Activated CD8-positive, alpha-beta memory T cell treated with anti-CD3 and anti-CD28 coated beads for 24 hours (primary cell): ENCODE data around the gene PTPRO.

Experiments used
- DNase-seq: peaks from one replicate; pipeline ENCODE4 v3.0.0-alpha.2; 2020

The PTPRO gene

GRCh38 chr12:15575671-15576541, 253.6 kb downstream of the PTPRO start:
- DNase-seq, result no peak

GRCh38 chr12:15580431-15580830, 258.1 kb downstream of the PTPRO start:
- DNase-seq, result no peak

DNA sequence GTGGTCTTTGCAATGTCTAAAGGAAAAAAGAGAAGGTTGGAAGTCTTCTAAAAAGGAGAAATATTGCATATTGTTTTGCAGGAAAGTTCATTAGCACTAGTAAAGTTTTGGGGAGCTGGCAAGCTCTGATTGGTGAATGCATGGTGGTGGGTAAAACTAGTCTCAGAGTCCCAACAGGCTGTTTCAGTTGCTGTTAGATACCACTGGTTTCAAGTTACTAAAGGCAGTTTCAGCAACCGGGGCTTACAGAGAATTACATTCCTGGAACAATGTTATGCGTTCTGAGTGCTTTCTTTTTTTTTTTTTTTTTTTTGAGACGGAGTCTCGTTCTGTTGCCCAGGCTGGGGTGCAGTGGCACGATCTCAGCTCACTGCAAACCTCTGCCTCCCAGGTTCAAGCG, 258.7 kb downstream of the PTPRO start:
- DNase-seq, result no peak

DNA sequence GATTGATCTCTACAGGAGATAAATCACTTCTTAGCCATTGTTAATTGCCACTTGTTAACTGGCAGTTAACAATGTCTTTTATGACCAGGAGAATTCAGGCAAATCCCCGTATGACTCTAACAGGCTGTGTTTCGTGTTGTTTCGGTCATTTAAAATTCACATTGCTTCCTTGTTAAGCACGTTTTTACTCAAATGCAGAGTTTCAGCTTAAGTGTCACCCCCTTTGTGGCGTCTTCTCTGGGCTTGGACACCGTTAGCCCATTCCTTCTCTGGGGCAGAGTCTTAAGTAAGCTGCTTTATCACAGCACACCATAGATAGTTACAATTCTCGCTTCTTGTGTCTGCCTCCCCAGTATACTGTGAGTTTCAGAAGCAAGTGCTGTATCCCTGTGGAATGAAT, 261.5 kb downstream of the PTPRO start:
- DNase-seq, result no peak

DNA sequence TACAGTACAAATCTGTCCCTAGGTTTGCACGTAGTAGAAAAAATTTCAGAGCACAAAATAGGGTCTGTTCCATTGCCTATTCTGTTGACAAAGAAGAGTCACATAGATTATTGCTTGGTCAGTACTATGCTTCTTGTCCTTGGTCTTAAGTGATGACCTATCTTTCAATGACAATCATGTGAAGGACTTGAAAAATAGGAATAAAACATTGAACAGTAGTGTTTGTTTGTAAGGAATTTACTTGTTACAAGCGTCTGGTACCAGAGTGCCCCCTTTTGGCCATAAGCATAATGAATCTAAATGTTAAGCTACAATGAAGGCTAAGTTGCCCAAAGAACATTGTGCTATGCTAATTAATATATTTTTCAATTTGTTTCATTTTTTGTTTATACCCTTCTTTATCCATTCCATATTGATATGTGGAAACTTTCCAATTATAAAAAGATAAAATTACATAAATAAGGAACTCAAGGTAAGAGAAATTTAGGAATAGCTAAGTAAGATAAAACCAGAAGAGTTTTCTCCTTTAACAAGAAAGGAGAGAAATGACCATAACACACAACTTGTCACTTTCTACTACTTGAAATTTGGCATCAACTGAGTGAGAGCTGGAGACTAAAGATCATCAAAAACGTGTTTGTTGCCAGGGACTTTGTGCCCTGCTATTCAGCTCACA, 262.2 kb downstream of the PTPRO start:
- DNase-seq, result no peak

- no peak for DNase-seq
These were observed 267.2 kb downstream of the PTPRO start for GRCh38 chr12:15589328-15590032.

DNA sequence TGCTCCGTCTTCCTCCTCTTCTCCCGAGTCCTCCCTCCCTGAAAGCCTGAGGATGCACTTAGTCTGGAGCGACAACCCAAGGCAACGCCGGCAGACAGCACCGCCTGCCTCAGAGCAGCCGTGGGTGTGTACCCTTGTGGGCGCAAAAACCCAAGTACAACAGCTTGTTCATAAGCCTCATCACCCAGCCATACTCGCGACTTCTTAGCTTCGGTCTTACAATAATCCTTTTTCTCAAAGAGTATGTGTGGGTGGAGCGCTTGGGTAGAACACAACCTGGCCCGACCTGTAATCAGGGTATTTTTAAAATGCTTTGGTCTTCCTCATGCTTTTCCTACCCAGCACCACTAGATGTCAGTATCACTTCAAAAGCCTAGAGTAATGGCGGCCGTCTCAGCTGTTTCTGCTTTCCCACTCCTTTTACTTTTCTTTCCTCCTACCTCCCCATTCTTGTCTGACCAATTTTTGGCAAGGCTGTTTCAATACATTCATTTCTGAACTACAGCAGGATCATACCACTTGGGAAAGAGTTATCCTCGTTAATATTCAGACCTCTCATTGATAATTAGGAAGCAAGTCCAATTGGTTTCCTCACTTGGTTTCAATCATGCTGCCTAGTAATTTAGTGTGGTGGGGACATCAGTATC, 268.0 kb downstream of the PTPRO start:
- DNase-seq, result peak; percentile 69

DNA sequence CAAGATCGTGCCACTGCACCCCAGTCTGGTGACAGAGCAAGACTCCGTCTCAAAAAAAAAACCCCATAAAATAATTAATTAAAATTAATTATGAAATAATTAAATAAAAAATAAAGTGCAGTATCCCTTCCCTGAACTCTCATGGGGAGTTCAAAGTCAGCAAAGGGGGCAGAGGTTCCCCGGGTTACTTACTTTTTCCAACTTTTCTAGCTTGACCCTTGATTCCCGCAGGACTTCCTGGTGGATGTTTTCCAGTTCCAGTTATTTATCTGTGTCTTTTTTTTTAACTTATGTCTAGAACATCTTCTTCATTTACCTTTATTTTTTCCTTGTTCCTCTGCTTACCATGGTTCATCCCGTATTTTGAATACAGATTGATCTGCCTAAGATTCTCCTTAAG, 269.5 kb downstream of the PTPRO start:
- DNase-seq, result no peak

DNA sequence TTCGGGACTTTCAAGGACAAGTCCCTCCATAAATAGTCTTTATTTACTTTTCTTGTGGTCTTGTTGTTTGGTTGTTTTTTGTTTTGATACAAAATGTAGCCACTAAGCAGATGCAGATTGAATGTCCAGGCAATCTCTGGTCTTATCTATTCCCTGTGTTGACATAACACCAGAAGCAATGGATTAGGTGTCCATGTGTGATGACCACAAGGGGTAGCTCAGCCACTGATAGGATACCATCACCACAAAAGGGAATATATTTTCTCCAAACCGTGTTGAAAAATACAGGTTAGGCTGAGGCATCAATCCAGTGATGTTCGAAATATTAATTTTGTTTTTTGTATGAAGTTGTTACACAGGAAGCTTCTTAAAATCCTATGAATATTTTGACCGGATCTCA, 270.6 kb downstream of the PTPRO start:
- no peak for DNase-seq

DNA sequence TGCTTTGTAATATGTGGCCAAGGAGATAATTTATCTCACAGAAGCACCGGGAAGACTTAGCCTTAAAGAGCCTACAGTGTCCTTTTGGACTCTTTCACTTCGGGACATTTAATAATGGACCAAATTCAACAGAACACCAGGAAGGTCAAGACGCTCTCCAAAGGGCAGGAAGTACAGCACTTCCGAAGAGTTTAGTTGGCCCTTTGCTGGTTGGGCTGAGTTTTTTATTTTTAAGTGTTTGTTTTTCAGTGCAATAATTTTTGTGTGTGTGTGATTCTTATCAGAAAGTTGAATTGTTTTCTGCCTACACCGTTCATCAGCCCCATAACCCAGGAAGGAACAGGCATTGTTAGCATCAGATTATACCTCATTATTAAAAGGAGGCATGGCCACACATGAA, 273.9 kb downstream of the PTPRO start:
- DNase-seq, result no peak

DNA sequence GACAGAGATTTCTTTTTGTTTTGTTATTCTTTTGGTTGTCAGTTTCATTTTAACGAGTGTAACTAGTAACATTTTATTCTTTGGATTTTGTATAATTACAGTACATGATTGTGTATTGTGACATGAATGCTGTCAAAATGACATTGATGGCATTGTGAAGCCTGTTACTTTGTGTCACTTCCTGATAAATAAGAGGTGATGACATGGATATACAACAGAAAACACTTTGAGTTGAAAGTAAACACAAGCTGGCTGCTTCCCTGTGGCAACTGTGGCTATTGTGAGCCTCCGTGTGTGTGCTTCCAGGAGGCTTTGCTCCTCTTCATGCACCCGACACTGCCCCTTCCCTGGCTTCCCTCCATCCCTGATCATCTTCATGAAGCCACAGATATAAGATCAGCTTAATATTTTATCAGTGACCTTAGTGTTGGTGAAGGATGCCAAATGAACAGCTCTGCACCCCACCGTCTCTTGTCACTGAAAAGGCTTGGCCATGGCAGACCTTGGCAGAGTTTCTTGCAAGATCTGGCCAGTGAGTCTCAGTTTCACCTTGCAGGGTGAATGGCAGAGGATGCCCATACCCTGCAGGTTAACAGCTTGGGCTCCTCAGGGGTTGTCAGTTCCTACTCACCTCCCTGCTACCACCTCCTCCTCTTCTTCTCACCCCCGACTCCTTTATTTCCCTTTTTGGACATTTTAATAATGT, 275.0 kb downstream of the PTPRO start:
- no peak for DNase-seq

GRCh38 chr12:15599266-15600037, 277.1 kb downstream of the PTPRO start:
- DNase-seq, result no peak

DNA sequence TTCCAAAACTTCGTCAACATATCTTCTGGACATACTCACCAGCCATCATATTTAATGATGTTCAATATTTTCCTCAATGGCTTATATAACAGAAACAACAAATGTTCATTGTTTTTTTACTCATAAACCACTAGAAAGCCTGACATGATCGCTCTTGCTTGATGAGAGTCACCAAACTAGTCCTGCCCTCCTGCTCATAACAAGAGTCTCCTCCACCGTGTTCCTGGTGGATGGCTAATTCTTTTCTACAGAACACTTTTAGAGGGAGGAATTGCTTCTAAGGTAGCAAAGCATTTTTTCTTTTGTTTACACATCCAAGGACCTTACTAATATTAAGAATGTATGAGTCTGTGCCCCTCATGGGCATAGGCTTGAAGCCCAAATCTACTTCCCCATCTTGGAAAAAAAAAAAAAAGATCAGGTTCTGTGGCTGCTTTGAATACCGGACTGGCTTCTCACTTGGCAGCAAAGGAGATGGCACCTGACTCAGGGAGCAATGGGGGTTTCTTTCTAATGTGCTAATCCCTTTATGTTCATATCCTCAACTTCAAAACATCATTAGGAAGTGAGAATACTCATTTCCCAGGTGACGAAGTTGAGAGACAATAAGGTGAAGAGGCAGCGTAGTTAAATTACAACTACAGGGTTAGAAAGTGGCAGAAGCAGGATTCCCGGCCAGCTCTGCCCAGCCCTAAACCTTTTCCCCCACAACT, 278.1 kb downstream of the PTPRO start:
- DNase-seq, result no peak

GRCh38 chr12:15601210-15601800, 279.0 kb downstream of the PTPRO start:
- no peak for DNase-seq

- DNase-seq, result no peak
These were observed 279.9 kb downstream of the PTPRO start for GRCh38 chr12:15602051-15602672.

DNA sequence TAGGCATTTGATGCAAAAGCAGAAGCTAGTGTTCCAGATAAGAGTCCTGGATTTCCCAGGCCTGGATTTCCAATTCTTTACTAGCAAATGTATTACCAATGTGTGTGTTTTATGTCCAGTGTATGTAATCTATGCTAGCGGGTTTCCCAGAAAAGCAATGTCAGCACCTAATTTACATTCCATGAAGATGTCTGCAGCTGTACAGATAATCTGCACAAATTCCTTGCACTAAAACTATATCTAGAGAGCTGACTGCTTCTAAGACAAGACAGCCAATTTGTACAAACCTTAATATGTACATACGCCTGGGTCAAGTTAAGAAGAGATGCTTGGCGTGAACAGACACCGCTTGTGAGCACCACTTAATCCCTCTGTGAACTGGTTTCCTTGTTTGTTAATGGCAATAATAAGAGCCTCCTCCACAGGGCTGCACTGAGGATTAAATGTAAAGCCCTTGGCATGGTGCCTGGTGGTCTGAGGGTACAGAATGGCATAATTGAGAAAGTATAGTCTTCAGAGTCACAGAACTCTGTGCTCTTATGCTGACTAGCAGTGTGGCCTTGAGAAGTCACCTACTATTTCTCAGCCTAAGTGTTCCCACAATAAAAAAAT, 281.3 kb downstream of the PTPRO start:
- no peak for DNase-seq

DNA sequence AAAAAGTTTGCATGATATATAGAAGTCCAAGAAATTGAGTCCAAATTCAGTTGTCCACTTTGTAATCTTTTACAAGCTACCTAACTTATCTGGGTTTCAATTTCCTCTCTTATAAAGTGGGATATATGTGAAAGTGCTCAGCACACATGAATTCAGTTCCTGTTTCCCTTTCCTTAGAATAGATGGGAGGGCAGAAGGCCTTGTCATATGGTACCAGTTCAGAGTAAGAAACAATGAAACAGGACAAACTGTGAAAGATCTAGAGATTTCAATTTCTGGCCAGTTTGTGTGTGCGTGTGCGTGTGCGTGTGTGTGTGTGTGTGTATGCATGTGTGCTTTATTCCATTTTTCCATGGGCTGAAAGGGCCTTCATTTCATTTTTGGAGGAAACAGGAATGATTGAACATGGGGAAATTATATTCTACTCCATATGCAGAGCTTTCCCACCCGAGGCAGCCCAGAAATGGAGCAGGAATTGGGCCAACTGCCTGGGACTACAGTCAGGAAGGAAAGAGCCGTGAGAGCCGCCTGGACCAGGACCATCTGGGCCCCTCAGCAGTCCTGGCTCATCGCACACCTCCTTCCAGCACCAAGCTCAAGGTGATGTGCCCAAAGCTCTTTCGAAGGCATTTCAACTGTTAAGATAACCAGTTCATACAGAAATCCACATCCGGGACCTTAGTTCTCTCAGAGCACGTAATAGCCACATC, 283.7 kb downstream of the PTPRO start:
- DNase-seq, result no peak

GRCh38 chr12:15608406-15608805, 286.1 kb downstream of the PTPRO start:
- no peak for DNase-seq

GRCh38 chr12:15608941-15609340, 286.6 kb downstream of the PTPRO start:
- DNase-seq, result no peak
